Spleen (tissue), 11 donors: Measurements from ENCODE around the gene TUBA1C. TPM values are rescaled to one million over a fixed set of nuclear protein-coding genes. Genes with fewer than 3 reads are reported as not detected.

ENCODE experiments used
- DNase-seq: peaks from one replicate; pipeline ENCODE4 v3.0.0-alpha.2; 2020
- H3K27ac ChIP-seq, 8 donors: fragments of 200-600 bp; sonication (generic) in 7 of 8; 1 replicate in 4 of 8; 2 replicates in 4 of 8; pipeline versions ENCODE4 v1.5.0 to v1.8.0; 2016 to 2021; ENCODE audit warnings: inconsistent platforms in 4 of 8, mild to moderate bottlenecking in 4 of 8, moderate library complexity in 1 of 8
- H3K27me3 ChIP-seq, 7 donors: fragments of 200-600 bp; sonication (generic) in 6 of 7; replicated peaks in 1 of 7; 1 replicate in 4 of 7; 2 replicates in 3 of 7; pipeline versions ENCODE4 v1.5.0 to v1.8.0; 2016 to 2021; ENCODE audit warnings: inconsistent platforms in 3 of 7, mild to moderate bottlenecking in 1 of 7
- H3K36me3 ChIP-seq, 6 donors: fragments of 200-600 bp; sonication (generic) in 5 of 6; 1 replicate in 4 of 6; 2 replicates in 2 of 6; pipeline versions ENCODE4 v1.5.0 to v1.8.0; 2016 to 2021; ENCODE audit warnings: inconsistent platforms in 2 of 6
- H3K4me1 ChIP-seq, 6 donors: fragments of 200-600 bp; sonication (generic) in 5 of 6; 1 replicate in 3 of 6; 2 replicates in 3 of 6; pipeline versions ENCODE4 v1.5.0 to v1.8.0; 2016 to 2021; ENCODE audit warnings: inconsistent platforms in 3 of 6
- H3K4me3 ChIP-seq, 8 donors: fragments of 200-600 bp; sonication (generic) in 7 of 8; 1 replicate in 4 of 8; 2 replicates in 4 of 8; pipeline versions ENCODE4 v1.5.0 to v1.8.0; 2016 to 2021; ENCODE audit warnings: inconsistent platforms in 4 of 8, mild to moderate bottlenecking in 4 of 8, moderate library complexity in 2 of 8
- H3K9me3 ChIP-seq, 8 donors: fragments of 200-600 bp; sonication (generic) in 7 of 8; 1 replicate in 4 of 8; 2 replicates in 4 of 8; pipeline versions ENCODE4 v1.5.0 to v1.8.0; 2016 to 2021; ENCODE audit warnings: inconsistent platforms in 4 of 8
- CTCF ChIP-seq, 11 experiments: fragments of 200-600 bp in 7 of 11; fragments of 450-650 bp in 4 of 11; sonication (generic) in 4 of 11; IDR thresholded peaks in 8 of 11; conservative IDR thresholded peaks in 3 of 11; 1 replicate in 7 of 11; 2 replicates in 4 of 11; pipeline versions ENCODE4 v1.4.0 to v1.8.0; 2016 to 2021; ENCODE audit warnings: antibody characterized with exemption in 11 of 11, inconsistent platforms in 4 of 11, mild to moderate bottlenecking in 1 of 11
- POLR2A ChIP-seq, 3 donors: fragments of 450-650 bp; IDR thresholded peaks; one replicate each; pipeline ENCODE4 v1.5.1; 2017; ENCODE audit warnings: antibody characterized with exemption in 3 of 3, mild to moderate bottlenecking in 1 of 3
- POLR2AphosphoS5 ChIP-seq, 3 donors: sonication (generic); formaldehyde crosslinking; IDR thresholded peaks; one replicate each; pipeline ENCODE4 v1.5.1; 2017; ENCODE audit warnings: antibody characterized with exemption in 3 of 3
- WGBS, 5 donors: extraction: QIAGEN DNeasy Blood & Tissue Kit in 3 of 5; methylation state at CpG; one replicate each; pipeline versions ENCODE4 v1.1.5 to v1.1.7; 2013 to 2018; 5-methylcytosine and 5-hydroxymethylcytosine counted together
- intact Hi-C: fragments of 100-400 bp; cut with DNase I; formaldehyde crosslinking; loops from one replicate; pipeline ENCODE4 v1.15.0; 2023; ENCODE audit warnings: low total_unique reads
- polyA plus RNA-seq, 3 donors: library from polyadenylated mRNA; stranded (reverse); fragments of 200-250 nt; gene quantifications; one replicate each; pipeline ENCODE4 v1.2.1, GENCODE V29; 2013
- total RNA-seq, 7 donors: library from RNA; depleted of rRNA in 3 of 7; stranded (reverse); fragments of >200 nt in 3 of 7; fragmentation: NEBNext Ultra II Directional in 4 of 7; extraction: Animal tissue kit (Norgen Biotek cat#: 25700) in 4 of 7; gene quantifications; one replicate each; pipeline versions ENCODE4 v1.1.0 to v1.2.1, GENCODE V29; 2016 to 2021
- donor health status: healthy with polysubstance abuse.
- donor health status: DM: no; HTN: no; CAD: no; lungs with moderate emphysema.
- donor health status: DM: no; HTN: no; CAD: no.
- donor health status: Bipolar disorder and iron deficiency.
- donor health status: healthy.
- donor health status: DM: no; HTN: no; CAD: no.
- donor health status: DM: yes; HTN: yes; CAD: no.

Gene TUBA1C
- total and polyA plus RNA-seq, 10 donors, result 36.3 to 89.6 (median 58.8) TPM

- H3K36me3 ChIP-seq, result no peaks in the 10 kb centered on the region
- peaks cover 0 to 72% (median 5%) of the 10 kb centered on the region in 7 donors for H3K27me3 ChIP-seq
- H3K9me3 ChIP-seq, result no peaks in the 10 kb centered on the region
- H3K4me1 ChIP-seq, result peaks cover 0 to 13% (median 4%) of the 10 kb centered on the region in 6 donors
- TF ChIP-seq POLR2AphosphoS5 (IDR thresholded peaks at IDR 0.05), result no peak
- TF ChIP-seq POLR2A (IDR thresholded peaks at IDR 0.05), result no peak
- TF ChIP-seq CTCF (IDR thresholded peaks at IDR 0.05 in 8 of 11, conservative IDR thresholded peaks at IDR 0.05 in 3 of 11), result peak; percentile 73 to 92 (median 86)
- H3K4me3 ChIP-seq, result no peak overlapping the region
- DNase-seq, result peak; percentile 56
- H3K27ac ChIP-seq, result no peak overlapping the region
- intact Hi-C loops, result loop anchor here (5.0 kb wide), 2 partner anchors 54 to 229 kb away; no protein-coding TSS in a partner anchor
- 9 to 14% (median 13%) methylated on average over 11 of the region's 11 CpGs for WGBS, 5 donors
Measured at GRCh38 chr12:49288412-49288853, 23.6 kb downstream of the TUBA1C start.

- DNase-seq, result peak; percentile 22
- 79 to 86% (median 84%) methylated on average over 7 to 9 of the region's 9 CpGs for WGBS, 5 donors
- no peaks in the 10 kb centered on the region for H3K9me3 ChIP-seq
- H3K4me1 ChIP-seq, result peaks cover 0 to 19% (median 6%) of the 10 kb centered on the region in 6 donors
- intact Hi-C loops, result loop anchor here (5.0 kb wide), 2 partner anchors 53 to 228 kb away; no protein-coding TSS in a partner anchor
- no peak overlapping the region for H3K27ac ChIP-seq
- TF ChIP-seq CTCF (IDR thresholded peaks at IDR 0.05 in 8 of 11, conservative IDR thresholded peaks at IDR 0.05 in 3 of 11) (no peak), POLR2A (IDR thresholded peaks at IDR 0.05) (no peak), POLR2AphosphoS5 (IDR thresholded peaks at IDR 0.05) (no peak)
- peaks cover 0 to 72% (median 5%) of the 10 kb centered on the region in 7 donors for H3K27me3 ChIP-seq
- H3K36me3 ChIP-seq, result no peaks in the 10 kb centered on the region
- no peak overlapping the region for H3K4me3 ChIP-seq
Measured at GRCh38 chr12:49288922-49289555, 24.2 kb downstream of the TUBA1C start.

- Histone ChIP-seq H3K27ac (peak overlapping the region in 5 of 8 donors; percentile 30 to 40 (median 33)), H3K4me3 (no peak overlapping the region), H3K4me1 (peaks cover 10 to 51% (median 31%) of the 10 kb centered on the region in 6 donors), H3K36me3 (no peaks in the 10 kb centered on the region), H3K27me3 (peaks cover 17 to 84% (median 38%) of the 10 kb centered on the region in 7 donors), H3K9me3 (no peaks in the 10 kb centered on the region)
- DNase-seq, result no peak
- 62 to 79% (median 70%) methylated on average over 7 of the region's 7 CpGs for WGBS, 5 donors
- TF ChIP-seq POLR2A (IDR thresholded peaks at IDR 0.05), result no peak
- TF ChIP-seq POLR2AphosphoS5 (IDR thresholded peaks at IDR 0.05), result no peak
- no peak for TF ChIP-seq CTCF (IDR thresholded peaks at IDR 0.05 in 8 of 11, conservative IDR thresholded peaks at IDR 0.05 in 3 of 11)
- intact Hi-C loops, result no loop called here
Measured at GRCh38 chr12:49292729-49293055, 27.8 kb downstream of the TUBA1C start.
